Measurements from ENCODE around the gene RSRC2.
"Not testable (repeated sequence)": the region's sequence is repeated elsewhere in the genome, so short reads cannot be mapped to it uniquely, and the experiment has no call there.

RSRC2 gene

GRCh38 chr12:122518908-122519307 lies 7.8 kb downstream of the RSRC2 start:
- DNase-seq (ENCODE audit: low read depth in 2 of 2), result no peak

DNA sequence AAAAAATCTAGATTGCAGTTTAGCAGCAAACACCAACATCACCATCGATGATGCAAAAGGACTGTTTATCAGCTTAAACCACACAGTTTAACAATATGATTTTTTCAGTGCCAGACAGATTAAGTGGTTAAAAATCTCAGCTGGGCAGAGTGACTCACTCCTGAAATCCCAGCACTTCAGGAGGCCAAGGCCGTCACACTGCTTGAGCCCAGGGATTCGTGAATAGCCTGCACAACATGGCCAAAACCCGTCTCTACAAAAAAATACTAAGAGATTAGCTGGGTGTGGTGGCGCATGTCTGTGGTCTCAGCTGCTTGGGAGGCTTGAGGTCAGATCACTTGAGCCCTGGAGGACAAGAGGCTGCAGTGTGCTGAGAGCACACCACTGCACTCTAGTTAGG lies 8.9 kb downstream of the RSRC2 start:
- DNase-seq (ENCODE audit: low read depth in 2 of 2), result no peak

- DNase-seq (ENCODE audit: low read depth in 2 of 2), result no peak
Observed at GRCh38 chr12:122516544-122517361, 10.0 kb downstream of the RSRC2 start.

GRCh38 chr12:122515275-122515674 lies 11.5 kb downstream of the RSRC2 start:
- DNase-seq (ENCODE audit: low read depth in 2 of 2), result no peak

GRCh38 chr12:122513660-122514059 lies 13.1 kb downstream of the RSRC2 start:
- DNase-seq (ENCODE audit: low read depth in 2 of 2), result no peak

GRCh38 chr12:122513028-122513427 lies 13.7 kb downstream of the RSRC2 start:
- DNase-seq (ENCODE audit: low read depth in 2 of 2), result not testable (repeated sequence)

- DNase-seq (ENCODE audit: low read depth in 2 of 2), result no peak
Observed at GRCh38 chr12:122508163-122508562, 18.6 kb downstream of the RSRC2 start.

DNA sequence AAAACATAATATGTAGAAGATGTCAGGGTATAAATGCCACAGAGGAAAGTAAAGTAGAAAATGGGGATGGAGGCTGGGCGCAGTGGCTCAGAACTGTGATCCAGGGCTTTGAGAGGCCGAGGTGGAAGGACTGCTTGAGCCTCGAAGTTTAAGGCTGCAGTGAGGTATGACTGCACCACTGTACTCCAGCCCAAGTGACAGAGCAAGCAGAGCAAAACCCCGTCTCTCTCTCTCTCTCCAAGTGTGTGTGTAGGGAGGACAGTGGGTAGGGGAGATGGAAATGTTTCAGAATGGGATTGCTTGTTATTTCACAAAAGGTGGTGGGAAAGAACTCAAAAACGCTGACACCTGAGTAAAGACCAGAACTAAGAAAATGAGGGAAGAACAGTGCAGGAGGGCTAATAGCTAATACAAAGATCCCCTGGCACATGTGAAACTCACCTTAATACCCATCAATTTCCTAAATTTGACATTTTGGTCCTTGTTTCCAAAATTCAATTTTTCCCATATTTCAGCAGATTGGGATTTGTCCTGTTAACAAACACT lies 20.3 kb downstream of the RSRC2 start:
- DNase-seq (ENCODE audit: low read depth in 2 of 2), result no peak

DNA sequence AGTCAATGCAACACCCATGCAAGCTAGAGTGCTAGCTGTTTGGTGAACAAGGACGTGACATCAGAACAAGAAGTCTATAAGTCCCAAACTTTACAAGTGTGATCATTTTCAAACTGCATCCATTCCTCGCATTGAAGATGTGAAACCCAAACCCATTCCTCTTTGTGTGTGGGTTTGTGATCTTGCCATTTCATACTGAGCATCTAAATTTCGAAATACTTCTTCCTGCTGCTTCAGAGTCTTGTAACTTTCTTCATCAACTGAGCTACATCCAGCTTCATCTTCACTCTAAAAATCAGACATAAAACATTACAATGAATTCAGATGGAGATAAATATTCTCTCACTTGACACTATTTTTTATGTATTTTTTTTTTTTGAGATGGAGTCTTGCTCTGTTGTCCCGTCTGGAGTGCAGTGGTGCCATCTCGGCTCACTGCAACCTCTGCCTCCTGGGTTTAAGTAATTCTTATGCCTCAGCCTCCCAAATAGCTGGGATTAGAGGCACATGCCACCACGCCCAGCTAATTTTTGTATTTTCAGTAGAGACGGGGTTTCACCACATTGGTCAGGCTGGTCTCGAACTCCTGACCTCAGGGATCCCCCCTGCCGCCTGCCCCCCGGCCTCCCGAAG lies 21.2 kb downstream of the RSRC2 start:
- no peak for DNase-seq (ENCODE audit: low read depth in 2 of 2)

- DNase-seq (ENCODE audit: low read depth in 2 of 2), result no peak
Observed at GRCh38 chr12:122503783-122504590, 22.7 kb downstream of the RSRC2 start.

DNA sequence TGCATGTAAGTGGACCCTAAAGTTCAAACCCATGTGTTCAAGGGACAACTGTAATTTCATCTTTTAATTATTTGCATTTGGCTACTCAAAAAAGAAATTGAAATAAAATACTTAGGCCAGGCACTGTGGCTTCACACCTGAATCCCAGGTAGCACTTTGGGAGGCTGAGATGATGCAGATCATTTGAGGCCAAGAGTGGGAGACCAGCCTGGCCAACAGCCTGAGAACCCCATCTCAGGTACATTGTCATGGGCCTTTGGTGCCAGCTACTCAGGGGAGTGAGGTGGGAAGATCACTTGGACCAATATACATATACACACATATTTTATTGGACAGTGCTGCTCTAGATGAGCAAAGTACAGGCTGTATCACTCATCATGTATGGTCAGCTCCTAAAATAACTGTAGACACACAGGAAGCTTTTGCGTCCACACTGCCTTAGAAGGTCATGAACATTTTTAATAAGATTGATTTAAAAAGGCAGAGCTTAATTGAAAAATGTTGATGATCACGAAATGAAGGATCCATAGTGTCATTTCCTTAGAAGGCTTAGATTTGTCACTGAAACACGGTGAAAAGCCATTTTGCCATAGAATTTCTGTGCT lies 23.5 kb downstream of the RSRC2 start:
- DNase-seq (ENCODE audit: low read depth in 2 of 2), result no peak

DNA sequence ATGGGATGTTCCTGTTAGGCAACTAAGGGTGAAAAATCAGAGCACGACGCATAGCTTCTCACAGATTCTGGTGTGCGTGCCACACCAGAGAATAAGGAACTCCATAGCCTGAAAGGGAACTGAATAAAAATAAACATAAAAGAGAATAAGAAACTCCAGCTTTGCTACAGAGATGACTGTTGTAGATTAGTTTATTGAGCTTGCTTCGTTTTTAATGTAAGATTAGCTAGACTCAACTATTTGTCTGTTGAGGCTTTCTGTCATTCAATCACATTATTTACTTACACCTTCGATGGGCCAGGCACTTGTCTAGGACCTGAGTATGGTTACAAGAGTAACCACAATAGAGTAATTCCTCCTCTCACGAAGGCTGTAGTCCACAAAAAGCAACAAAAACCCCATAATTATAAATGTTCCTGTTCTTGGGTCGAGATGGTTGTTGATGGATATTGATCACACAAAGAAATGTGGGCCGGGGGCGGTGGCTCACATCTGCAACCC lies 25.2 kb downstream of the RSRC2 start:
- DNase-seq (ENCODE audit: low read depth in 2 of 2), result no peak

DNA sequence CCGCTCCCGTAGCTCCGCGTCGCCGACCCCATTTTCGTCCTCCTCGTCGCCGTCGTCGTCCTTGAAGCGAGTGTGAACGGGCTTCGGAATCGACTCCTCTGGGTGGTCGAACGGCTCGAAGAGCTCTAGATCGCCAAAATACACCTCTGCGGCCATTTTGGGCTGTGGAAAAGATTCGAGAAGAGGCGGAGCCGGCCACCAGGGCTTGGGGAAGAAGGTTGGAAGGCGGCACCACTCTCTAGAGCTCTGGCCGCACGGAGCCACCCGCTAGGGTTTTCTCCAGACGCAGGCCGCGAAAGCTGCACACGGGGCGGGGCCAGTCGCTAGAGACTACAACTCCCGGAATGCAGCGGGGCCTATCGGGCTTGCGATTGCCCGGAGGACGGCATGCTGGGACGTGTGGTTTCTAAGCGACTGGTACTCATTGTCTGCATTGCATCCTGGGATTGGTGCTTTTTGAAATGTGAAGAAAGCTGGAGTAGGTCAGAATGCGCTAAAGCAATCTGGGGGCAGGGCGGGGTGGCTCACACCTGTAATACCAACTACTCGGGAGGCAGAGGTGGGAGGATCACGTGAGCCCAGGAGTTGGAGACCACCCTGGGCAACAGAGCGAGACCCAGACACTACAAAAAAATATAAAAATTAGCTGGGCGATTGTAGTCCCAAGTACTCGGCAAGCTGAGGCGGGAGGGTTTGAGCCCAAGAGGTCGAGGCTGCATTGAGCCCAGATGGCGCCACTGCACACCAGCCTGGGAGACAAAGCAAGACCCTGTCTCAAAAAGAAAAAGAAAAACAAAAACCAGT lies 25.8 kb downstream of the RSRC2 start, which contains the start of gene ZCCHC8:
Gene ZCCHC8 (minus strand): TSS at position 248 of the 804 bp plus-strand sequence. CDS start 92 bp downstream, at position 156.
- DNase-seq (ENCODE audit: low read depth in 2 of 2), result peak; percentile 91 to 97

DNA sequence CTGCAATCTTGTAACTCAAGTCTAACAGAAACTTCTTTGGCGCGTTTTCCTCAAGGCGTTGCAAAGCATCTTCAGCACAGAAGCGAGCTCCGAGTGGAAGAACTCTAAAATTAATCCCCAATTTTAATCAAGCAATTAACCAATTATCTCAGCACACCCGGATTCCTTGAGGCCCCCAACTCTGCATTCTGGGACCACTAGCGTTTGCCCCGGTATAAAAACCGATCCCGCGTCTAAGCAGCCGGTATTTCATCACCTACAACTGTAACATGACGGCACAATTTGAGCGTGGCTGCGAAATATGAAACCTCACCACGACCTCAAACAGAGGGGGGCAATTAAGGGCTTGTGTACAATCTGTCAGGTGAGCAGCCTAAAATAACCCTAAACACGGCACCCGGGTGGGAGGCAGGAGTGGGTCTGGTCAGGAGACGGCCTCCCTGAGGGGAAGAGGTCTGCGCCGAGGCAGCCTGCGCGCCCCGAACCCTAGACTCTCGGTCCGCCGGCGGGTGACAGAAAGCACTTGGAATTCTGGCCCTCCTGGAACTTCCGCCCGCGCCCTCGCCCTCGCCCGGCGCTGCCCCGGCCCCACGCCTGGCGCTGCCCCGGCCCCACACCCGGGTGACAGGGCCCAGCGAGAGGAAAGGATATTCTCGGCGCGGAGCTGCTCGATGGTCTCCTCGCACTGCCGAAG lies 26.6 kb downstream of the RSRC2 start:
- peak; percentile 14 to 18 for DNase-seq (ENCODE audit: low read depth in 2 of 2)

DNA sequence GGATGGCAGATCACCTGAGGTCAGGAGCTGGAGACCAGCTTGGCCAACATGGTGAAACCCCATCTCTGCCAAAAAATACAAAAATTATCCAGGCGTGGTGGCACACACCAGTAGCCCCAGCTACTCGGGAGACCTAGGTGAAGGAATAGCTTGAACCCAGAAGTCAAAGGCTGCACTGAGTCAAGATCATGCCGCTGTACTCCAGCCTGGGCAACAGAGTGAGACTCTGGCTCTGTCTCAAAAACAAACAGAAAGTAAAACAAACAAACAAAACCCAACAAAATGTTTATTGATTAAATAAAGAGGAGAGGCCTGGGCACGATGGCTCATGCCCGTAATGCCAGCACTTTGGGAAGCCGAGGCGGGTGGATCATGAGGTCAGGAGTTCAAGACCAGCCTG lies 31.5 kb downstream of the RSRC2 start:
- no peak for DNase-seq (ENCODE audit: low read depth in 2 of 2)

DNA sequence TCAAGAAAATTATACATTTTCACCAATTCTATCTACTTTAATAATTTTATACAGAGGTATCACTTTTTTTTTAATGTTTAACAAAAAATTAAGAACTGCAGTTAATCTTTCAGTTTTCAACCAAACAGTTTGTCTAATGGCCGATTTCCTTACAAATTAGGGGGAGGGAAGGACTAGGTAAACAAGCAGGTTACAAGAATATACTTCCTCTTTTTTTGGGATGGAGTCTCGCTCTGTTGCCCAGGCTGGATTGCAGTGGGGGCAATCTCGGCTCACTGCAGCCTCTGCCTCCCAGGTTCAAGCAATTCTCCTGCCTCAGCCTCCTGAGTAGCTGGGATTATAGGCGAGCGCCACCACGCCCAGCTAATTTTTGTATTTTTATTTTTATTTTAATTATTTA lies 33.5 kb downstream of the RSRC2 start:
- not testable (repeated sequence) for DNase-seq (ENCODE audit: low read depth in 2 of 2)

DNA sequence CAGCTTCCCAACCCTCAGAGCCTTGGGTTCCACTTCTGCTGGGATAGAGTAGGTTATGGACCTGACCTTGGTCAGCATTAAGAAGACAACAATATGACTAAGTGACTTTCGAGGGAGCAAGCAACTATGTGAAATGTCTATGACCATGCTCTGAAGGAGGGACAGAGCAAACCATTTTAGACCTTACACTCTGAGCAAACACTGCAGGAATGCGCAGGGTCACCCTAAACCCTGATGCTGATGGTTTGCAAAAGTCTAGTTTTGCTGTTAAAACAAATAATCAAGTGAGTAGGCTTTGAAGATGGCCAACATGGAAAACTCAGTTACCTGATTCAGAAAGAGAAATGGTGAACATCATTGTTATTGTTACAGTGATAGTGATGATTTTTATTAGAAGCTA lies 34.7 kb downstream of the RSRC2 start:
- DNase-seq (ENCODE audit: low read depth in 2 of 2), result no peak

- DNase-seq (ENCODE audit: low read depth in 2 of 2), result no peak
Observed at GRCh38 chr12:122489038-122489437, 37.7 kb downstream of the RSRC2 start.

GRCh38 chr12:122487807-122488206 lies 38.9 kb downstream of the RSRC2 start:
- DNase-seq (ENCODE audit: low read depth in 2 of 2), result not testable (repeated sequence)
